Activated CD4-positive, alpha-beta T cell treated with anti-CD3 and anti-CD28 coated beads for 48 hours (primary cell): ENCODE measurements around the gene TTLL9.
A peak's percentile ranks its signal among the peaks of the same experiment; 100 is the strongest.

Experiments used
- DNase-seq: peaks from one replicate; pipeline ENCODE4 v3.0.0-alpha.2; 2020

The TTLL9 gene

DNA sequence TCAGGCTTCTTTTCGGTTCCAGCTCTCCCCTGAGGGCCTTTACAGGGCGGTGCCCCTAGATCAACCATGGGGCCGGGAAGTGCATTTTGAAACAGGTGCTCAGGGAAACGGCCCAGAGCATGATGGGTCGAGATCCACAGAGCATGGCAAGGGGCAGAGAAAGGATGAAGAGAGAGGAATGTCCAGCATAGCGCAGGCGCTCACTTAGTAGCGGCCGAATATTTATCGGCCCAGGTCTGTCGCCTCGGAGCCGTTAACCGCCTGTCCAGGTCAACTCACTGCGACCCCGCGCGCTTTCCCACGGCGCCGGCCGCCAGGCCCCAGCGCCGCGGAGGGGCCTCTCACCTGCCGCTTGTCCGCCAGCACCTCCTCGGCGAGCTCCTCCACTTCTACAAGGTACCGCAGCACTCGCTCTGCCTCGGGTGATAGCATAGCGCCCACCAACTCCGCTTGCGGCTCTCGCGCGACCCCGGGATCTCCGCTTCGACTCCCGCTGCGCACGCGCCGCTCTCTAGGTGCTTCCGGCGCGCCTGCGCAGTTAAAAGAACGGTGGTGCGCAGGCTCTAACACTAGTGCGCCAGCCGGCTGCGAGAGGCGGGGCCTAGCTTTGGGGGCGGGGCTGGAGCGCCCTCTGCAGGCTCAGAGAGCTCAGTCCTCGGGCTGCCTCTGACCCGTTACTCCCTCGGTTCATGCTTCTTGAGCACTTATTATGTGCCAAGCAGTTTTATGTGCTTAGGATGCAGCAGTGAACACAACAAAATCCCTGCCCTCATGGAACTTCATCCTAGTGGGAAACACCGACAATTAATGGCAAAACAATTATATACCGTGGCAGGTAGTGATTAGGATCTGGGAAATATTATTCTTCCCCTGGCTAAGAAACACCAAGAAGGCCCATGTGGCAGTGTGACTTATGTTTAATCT, 81.4 kb downstream of the TTLL9 start, which contains the start of gene PDRG1:
TSS of gene PDRG1 (minus strand) at position 517 of the 924 bp plus-strand sequence. CDS start at position 432, 85 bp downstream.
- DNase-seq = peak; percentile 98

DNA sequence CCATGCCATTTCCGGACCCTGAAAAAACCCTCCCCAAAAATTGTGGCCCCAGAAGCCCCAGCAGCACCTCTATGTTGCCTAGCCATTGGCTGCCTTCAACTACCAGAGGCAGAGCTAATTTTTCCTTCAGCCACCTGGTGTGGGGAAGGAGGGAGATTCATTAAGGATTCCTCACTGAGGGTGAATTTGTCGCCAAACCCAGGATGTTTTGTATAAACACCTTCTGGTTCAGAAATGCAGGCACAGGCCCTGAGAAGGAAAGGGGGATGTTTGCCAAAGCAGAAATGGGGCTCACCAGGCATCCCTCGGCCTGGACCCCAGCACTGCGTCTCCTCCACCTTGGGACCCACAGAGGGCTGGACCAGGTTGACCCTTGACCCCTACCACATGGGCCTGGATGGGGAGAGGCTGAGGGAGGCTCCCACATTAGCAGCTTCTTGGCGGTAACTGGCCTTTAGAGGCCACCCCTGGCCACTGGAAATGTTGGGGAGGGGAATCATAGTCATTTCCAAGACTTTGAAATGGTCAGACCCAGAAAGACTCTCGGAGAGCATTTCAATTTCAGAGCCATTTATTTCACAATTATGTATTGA, 83.2 kb downstream of the TTLL9 start:
- DNase-seq = no peak

DNA sequence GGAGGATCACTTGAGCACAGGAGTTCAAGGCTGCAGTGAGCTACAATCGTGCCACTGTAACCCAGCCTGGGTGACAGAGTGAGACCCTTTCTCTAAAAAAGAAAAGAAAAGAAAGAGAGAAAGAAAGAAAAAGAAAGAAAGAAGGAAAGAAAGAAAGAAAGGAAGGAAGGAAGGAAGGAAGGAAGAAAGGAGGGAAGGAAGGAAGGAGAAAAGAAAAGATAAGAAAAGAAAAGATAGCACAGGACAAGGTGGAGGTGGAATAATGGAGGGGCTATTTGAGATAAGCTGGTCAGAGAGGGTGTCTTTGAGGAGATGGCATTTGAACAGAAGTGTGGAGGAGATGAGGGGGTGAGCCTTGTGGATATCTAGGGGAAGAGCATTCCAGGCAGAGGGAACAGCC, 84.1 kb downstream of the TTLL9 start:
- no peak for DNase-seq

GRCh38 chr20:31956556-31957526, 86.4 kb downstream of the TTLL9 start:
- DNase-seq = no peak

DNA sequence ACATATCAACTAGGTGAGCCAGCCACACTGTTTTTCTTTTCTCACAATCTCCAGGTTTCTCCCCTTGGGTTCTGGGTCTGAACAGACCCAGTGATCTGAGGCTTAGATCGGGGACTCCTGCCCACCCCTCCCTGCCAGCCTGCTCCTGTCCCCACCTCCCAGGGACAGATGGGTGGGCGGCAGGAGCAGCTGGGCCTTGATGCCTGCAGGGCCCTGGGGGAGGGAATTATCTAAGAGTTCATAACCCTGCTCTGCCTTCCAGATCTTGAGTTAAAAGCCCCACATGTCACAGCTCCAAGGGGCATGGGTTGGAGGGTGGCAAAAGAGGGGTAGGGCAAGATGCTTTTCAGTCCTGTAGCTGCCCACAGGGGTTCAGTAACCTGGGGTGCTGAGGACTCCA, 92.3 kb downstream of the TTLL9 start:
- no peak for DNase-seq

- DNase-seq = no peak
Observed at GRCh38 chr20:31963889-31964288, 93.5 kb downstream of the TTLL9 start.

GRCh38 chr20:31966991-31967655, 96.7 kb downstream of the TTLL9 start:
- DNase-seq = no peak

DNA sequence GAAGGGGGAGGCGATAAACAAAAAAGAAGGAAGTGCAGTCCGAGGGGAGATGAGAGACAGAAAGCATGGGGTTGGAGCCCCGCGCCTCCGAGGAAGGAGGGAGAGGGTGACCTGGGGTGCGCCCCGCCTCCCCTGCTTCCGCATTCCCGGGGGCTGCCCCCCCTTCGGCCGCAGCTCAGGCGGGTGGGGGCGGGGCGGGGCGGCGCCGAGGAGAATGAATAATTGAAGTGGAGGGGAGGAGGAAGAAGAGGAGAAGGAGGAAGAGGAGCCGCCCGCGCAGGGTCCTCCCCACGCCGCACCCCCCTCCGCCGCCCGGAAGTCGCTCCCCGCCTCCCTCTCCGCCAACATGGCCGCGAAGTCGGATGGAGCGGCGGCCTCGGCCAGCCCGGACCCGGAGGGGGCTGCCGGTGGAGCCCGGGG, 97.4 kb downstream of the TTLL9 start, which contains the start of gene XKR7:
TSS of gene XKR7 (plus strand) at position 322 of the 420 bp plus-strand sequence. CDS start at position 347, 25 bp downstream.
- peak; percentile 6 for DNase-seq

DNA sequence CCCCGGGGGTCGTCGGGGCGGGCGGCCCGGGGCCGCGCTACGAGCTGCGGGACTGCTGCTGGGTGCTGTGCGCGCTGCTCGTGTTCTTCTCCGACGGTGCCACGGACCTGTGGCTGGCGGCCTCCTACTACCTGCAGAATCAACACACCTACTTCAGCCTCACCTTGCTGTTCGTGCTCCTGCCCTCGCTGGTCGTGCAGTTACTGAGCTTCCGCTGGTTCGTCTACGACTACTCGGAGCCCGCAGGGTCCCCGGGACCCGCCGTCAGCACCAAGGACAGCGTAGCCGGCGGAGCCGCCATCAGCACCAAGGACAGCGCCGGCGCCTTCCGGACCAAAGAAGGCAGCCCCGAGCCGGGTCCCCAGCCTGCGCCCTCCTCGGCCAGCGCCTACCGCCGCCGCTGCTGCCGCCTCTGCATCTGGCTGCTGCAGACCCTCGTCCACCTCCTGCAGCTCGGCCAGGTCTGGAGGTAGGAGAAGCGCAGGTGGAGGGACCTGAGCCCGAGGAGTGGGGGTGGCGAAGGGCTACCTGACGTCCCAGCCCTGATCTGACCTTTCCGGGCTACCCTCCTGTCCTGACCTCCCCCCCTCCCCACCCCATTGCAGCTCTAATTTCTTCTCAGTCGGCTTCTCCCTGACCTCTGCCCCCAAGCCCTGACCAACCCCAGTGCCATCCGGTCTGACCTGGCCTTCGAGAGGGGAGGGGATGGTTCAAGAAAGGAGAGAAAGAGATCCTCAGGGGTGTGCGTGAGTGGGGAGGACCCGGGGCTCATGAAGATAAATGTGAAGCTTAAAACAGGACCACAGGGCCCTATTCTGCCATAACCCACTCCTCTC, 98.1 kb downstream of the TTLL9 start:
- DNase-seq = peak; percentile 85

DNA sequence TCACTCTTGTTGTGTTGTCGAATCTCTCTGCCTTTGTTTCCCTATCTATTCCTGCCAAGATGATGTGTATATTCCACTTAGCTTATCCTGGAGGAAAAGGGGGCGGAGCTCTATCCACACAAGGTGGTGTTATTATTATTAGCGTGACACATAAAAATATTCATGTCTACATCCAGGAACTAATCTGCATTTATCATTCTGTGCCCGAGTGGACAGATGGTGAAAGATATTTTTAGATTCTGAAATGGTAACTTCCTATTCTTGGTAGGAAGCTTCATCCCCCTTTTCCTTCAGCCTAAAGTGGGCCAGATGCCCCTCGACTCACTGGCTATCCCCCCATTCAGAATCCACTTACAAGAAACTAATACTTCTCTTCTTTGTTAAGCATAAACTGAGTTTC, 99.6 kb downstream of the TTLL9 start:
- DNase-seq = no peak

DNA sequence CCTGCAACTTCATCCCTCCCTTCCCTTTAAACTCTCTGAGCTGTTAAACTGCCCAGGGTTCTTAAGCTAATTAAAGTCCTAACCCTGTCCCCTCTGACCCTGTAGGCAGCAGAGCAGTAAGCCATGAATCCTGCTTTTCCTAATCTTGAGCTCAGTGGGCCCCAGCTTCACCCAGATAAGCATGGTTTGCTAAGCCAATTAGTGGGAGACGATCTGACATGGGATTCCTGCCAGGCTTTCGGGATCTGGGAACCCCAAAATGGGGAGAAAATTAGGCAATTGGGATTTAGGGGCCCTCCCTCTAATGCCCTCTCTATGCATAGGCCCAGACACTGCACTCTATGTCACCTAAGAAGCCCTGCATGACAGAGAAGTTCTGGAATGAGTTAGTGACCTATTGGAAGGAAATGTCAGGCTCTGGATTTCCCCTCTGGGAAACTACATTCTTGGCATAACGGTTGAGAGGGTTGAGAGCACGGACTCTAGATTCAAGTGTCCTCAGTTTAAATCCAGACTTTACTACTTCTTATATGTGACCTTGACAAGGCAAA, 102.1 kb downstream of the TTLL9 start:
- no peak for DNase-seq

GRCh38 chr20:31974296-31974695, 103.9 kb downstream of the TTLL9 start:
- no peak for DNase-seq

DNA sequence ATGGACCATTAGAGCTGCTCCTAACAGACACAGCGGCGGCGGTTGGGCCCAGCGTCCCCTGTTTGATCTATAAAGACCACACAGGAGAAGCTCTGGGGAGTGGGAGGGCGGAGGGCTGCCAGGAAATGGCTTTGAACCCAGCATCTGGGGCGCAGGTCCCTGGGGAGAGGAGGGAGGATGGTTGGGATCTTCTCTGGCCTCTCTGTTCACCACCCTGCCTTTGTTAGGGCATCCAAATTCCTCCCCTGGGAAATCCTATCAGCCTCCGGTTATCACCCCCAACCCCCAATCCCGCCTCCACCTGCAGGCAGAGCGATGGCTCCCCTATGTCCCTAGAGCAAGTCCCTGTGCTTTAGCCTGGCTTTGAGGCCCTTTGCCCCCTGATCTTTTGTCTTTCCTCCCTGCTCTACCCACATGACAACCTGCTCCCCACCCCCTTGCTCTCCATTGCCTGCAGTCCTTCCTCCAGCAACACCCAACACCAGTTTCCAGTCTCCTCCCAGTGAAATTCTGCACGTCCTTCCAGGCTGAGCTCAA, 104.6 kb downstream of the TTLL9 start:
- DNase-seq = no peak

GRCh38 chr20:31975874-31976273, 105.4 kb downstream of the TTLL9 start:
- no peak for DNase-seq

DNA sequence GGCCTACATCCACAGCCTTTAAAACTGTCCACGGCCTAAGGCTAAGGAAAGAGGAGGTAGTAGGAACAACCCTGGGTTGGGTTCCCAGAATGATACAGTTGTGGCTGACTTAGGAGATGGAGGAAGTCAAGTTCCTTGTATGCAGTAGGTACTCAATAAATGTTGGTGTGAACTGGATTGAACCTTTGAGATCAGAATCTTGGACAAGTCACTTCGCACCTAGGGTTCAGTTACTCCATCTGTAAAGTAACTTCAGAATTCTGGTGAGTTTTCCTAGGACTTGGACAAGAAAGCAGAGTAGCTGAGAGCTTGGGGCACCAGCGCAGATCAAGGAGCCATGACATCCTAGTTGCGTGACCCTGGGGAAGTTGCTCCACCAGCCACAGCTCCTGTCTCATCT, 106.6 kb downstream of the TTLL9 start:
- DNase-seq = no peak

- no peak for DNase-seq
Observed at GRCh38 chr20:31979713-31980426, 109.4 kb downstream of the TTLL9 start.

DNA sequence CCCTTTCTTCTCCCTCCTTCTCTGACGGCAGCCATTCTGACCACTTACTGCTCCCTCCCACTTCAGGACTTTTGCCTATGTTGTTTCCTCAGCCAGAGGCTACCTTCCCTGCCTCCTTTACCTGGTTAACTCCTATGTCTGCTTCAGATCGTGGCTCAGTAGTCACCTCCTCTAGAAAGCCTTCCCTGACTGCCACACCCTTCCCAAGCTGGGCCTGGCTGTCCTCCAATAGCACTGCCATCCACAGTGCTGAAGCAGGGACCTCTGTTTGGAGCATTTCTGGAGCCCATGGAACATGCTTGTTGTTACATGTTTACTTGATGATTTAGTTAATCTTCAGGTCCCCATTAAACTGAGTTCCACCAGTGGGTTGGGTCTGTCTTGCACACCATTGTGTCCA, 111.3 kb downstream of the TTLL9 start:
- no peak for DNase-seq

DNA sequence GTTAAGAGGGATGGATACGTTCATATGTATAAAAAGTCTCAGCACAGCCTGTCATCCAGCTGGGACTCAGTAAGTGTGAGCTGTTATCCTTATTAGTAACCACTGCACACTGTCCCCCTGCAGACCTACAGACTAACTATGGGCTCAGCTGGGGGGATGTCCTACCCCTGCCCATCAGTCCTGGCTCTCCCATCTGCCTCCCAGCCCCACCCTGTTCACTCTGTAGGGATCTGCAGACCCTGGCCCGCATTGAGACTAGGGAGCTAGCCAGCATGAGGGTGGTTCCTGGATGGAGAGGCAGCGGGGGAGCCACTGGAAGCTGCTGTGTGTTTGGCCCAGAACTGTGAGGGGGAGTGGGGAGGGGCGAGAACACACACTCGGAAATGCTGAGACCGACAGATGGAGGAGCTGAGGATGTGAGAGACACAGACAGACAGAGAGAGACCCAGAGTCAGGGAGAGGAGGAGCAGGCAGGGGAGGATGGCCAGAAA, 114.6 kb downstream of the TTLL9 start:
- DNase-seq = no peak

DNA sequence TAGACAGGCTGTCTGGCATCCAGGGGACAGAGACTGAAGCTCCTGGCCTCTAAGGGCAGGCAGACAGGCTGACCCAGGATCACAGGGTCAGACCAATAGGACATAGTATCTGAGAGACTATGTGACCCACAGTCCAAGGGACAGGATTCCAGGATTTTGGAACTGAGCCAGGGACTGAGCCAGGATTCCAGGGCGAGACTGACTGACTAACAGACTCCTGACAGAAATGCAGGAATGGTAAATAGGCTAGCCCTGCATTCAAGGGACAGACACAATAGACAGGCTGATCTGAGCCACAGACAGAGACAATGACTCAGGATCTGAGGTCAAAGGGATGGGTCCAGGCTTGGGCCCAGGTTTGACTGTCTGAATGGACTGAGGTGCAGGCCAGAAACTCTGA, 117.3 kb downstream of the TTLL9 start:
- DNase-seq = no peak
